Sciatic nerve (tissue), 2 donors: ENCODE results near the gene PIGT. TPM values are rescaled to one million over a fixed set of nuclear protein-coding genes. Genes with fewer than 3 reads are reported as not detected.

Experiments
- ATAC-seq: fragments of 200-7000 bp; cut with Tn5 transposase; one replicate; pipeline ENCODE4 v1.9.1; 2020; ENCODE audit warnings: mild to moderate bottlenecking, moderate library complexity
- DNase-seq: peaks from one replicate; pipeline ENCODE4 v3.0.0-alpha.2; 2020; ENCODE audit warnings: low spot score
- intact Hi-C: fragments of 100-400 bp; cut with DNase I; formaldehyde crosslinking; loops from one replicate; pipeline ENCODE4 v1.14.2; 2022
- total RNA-seq: library from RNA; stranded (reverse); fragmentation: NEBNext Ultra II Directional; extraction: Animal tissue kit (Norgen Biotek cat#: 25700); gene quantifications from one replicate; pipeline ENCODE4 v1.2.1, GENCODE V29; 2021
- donor health status: DM: no; HTN: no; CAD: no.
- donor health status: DM: no; HTN: no; CAD: no.

PIGT gene
- total RNA-seq, 1 donor from 2014 or later: 67.4 TPM

GRCh38 chr20:45423700-45424099, 7.8 kb downstream of the PIGT start:
- ATAC-seq: no peak
- no peak for DNase-seq
- intact Hi-C loops: no loop called here

- ATAC-seq: no peak
- intact Hi-C loops: no loop called here
Observed at GRCh38 chr20:45425561-45425960, 9.6 kb downstream of the PIGT start.

DNA sequence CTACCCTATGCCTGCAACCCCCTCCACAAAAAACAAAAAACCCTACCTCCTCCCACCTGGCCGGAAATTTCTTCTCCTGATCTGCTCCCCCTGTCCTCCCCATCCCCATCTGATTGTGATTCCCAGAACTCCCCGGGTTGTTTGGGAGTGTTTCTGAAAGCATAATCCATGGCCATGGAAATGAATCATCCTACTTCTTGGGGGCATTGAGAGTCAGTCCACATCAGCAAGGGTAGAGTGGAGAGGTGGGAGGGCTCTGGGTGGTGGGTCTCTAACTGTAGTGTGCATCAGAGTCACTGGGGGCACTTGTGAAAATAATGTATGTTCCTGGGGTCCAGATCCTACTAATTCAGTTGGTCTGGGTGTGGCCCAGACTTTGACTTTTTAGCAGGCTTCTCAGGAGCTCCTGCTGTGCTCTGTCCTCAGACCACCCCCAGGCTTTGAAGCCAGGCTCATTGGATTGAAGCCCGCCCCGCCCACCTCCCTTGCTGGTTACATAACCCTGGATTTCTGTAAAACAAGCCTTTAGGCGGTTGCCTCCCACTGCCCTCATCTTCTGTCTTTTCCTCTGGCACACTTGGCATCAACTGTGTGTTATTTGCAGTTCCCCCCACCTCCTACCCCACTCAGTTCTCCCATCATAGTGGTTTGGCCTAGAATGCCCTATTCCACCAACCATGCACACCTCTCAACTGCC, 10.5 kb downstream of the PIGT start:
- intact Hi-C loops: no loop called here
- ATAC-seq (peak; percentile 59), DNase-seq (no peak)

More at GRCh38 chr20:45425561-45425960, 9.6 kb downstream of the PIGT start:
- DNase-seq: no peak

DNA sequence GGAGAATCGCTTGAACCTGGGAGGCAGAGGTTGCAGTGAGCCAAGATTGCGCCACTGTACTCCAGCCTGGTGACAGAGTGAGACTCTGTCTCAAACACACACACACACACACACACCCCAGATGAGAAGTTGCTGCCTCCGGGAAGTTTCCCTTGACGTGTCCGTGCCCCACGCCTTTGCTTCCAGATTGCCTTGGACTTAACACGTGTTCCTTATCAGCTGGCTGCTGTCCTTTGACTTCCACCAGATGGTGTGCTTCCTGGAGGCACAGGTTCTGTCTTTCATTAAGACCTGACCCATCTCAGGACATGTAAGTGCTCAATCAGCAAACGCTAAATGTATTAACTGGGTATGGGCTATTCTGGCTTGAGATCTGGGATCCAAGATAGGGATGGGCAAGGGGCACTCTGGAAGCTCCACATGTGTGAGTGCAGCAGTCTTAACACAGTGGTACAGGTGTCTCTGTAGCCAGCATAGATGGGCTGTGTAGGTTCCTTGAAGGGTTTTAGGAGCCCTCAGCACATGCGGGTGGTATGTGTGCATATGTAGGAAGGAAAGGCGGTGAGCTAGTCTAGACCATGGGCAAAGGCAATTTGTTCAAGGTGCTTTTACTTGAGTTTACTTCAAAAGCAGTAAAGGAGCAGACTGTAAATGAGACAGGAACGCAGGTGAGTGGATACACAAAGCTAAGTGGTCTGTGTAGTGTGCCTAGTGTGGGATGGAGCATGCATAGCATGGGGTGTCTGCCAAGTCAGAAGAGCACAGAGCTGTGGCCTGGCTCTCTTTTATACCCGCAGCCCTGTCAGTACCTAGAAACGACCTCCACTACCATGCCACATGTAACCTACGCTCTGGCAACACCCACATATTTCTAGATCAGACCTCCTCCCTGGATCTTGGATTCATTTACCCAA, 11.6 kb downstream of the PIGT start:
- ATAC-seq: no peak
- intact Hi-C loops: no loop called here
- no peak for DNase-seq

DNA sequence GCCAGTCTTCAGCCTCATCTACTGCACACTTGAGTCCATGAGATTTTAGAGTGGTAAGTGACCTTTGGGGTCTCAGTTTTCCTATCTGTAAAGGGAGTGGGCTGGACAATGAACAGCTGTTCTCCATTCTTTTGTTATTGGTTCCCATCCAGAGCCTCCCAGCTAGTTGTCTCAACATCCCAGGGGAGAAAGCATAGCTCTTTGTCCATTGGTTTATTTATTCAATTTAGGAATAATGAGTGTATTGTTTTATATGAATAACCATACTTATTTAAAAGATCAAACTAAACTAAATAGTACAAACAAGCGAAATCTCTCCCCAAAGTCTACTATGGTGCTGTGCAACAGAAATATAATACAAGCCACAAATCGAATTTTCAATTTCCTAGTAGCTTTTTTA, 13.7 kb downstream of the PIGT start:
- no peak for DNase-seq
- peak; percentile 11 for ATAC-seq
- intact Hi-C loops: no loop called here

DNA sequence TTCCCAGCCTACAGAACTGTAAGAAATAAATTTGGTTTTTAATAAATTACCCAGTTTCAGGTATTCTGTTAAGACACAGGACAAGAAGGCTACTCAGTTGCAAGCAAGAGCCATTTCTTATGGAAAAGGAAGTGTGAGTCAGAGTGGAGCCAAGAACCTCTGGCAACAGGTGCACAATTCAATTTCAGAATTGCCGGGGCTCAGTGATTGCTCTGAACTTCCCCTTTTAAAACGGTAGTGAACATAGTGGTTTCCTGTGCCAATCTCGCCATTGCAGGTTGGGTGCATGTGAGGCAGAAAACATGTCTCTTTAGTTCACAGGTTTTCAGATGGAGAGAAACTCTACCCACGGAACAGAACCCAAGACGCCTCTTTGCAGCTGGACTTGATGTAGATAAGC, 16.4 kb downstream of the PIGT start:
- ATAC-seq (no peak), DNase-seq (no peak)
- intact Hi-C loops: no loop called here

GRCh38 chr20:45433316-45433715, 17.4 kb downstream of the PIGT start:
- DNase-seq (no peak), ATAC-seq (peak; percentile 62)
- intact Hi-C loops: no loop called here

DNA sequence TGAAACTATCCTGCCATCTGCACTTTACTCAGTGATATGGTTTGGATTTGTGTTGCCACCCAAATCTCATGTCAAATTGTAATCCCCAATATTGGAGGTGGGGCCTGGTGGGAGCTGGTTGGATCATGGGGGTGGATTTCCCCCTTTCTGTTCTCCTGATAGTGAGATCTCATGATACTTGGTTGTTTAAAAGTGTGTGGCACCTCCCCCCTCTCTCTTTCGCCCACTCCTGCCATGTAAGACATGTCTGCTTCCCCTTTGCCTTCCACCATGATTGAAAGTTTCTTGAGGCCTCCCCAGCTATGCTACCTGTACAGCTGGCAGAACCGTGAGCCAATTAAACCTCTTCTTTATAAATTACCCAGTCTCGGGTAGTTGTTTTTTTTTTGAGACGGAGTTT, 18.0 kb downstream of the PIGT start:
- no peak for DNase-seq
- intact Hi-C loops: no loop called here
- ATAC-seq: no peak

- peak; percentile 93 for DNase-seq
- ATAC-seq: peak; percentile 97
- intact Hi-C loops: no loop called here
Observed at GRCh38 chr20:45436732-45437485, 21.0 kb downstream of the PIGT start.

DNA sequence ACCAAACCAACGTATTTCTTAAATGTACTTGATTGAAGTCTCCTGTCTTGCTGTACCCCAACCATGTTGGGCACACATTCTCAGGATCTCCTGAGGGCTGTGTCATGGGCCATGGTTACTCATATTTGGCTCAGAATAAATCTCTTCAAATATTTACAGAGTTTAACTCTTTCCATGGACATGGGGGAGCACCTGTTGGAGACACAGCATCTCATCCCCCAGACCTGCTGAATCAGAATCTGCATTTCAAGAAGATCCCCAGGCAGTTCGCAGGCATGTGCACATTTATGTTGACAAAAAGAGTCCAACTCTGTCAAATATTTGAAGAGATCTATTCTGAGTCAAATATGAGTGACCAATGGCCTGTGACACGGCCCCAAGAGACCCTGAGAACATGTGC, 24.5 kb downstream of the PIGT start:
- ATAC-seq (no peak), DNase-seq (no peak)
- intact Hi-C loops: loop anchor here (10.0 kb wide), 1 partner anchor 126 kb away; no protein-coding TSS in a partner anchor

DNA sequence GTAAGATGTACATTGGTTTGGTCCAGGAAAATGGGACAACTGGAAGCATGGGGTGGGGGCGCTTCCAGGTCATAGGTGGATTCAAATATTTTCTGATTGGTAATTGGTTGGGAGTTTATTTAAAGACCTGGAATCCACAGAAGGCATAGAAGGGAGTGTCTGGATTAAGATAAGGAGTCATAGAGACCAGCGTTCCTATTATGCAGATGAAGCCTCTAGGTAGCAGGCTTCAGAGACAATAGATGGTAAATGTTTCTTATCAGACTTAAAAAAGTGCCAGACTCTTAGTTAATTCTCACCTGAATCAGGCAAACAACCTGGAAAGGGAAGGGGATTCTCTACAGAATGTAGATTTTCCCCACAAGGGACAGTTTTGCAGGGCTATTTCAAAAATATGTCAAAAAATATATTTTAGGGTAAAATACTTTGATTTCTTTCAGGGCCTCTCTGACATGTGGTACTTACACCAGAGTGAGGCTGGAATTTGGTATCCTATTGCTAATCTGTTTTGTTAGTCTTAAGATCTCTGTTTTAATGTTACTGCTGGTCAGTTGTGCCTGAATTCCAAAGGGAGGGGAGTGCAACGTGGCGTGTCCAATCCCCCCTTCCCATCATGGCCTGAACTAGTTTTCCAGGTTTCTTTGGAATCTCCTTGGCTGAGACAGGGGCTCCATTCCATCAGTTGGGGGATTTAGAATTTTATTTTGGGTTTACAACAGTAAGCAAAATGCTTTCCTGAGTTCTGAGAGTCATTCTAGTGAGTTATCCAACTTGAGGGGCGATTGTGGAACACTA, 25.1 kb downstream of the PIGT start:
- intact Hi-C loops: loop anchor here (10.0 kb wide), 1 partner anchor 126 kb away; no protein-coding TSS in a partner anchor
- DNase-seq (no peak), ATAC-seq (no peak)

DNA sequence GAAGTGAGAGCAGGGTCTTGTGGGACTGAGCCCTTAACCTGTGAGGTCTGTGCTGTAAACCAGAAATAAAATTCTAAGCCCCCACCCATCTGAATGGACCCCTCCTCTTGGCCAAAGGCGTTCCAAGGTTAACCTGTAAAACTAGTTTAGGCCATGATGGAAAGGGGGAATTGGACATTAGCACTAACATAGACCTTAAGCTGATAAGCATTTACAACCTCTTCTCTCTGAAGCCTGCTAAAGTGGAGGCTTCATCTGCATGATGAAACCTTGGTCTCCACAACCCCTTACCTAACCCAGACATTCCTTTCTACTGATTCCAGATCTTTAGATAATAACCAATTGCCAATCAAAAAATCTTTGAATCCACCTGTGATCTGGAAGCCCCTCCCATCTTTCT, 25.8 kb downstream of the PIGT start:
- DNase-seq (no peak), ATAC-seq (no peak)
- intact Hi-C loops: loop anchor here (10.0 kb wide), 1 partner anchor 127 kb away; no protein-coding TSS in a partner anchor

GRCh38 chr20:45444050-45444449, 28.1 kb downstream of the PIGT start:
- ATAC-seq (no peak), DNase-seq (no peak)
- intact Hi-C loops: loop anchor here (10.0 kb wide), 1 partner anchor 129 kb away; no protein-coding TSS in a partner anchor

DNA sequence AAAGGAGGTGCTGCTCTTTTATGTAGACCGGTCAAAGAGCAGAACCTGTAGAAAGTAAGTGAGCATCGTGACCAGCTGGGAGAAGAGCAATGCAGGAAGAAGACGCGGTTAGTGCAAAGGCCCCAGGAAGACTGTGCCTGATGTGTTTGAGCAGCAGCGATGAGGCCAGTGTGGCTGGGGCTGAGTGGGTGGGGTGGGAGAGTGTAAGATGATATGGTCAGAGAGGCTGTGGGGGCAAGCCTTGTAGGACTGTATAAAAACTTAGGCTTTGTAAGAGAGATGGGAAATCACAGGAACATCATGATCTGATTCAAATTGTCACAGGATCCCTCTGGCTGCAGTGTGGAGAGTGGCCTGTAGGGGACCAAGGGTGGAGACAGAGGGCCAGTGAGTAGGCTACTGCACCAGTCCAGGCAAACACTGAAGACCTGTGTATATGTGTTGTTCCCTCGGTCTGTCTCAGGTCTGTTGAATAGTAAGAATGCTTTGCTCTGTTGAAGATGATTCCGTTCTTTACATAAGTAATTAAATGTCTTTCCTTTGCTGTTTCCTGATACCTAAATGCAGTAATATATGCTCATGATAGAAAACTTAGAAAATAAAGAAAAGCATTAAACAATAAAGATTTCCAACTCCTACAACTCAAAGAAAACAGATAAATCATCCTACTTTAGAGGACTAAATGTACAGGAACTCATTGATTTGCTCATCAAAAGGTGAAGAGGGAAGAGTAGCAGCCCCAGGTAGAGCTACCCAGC, 30.0 kb downstream of the PIGT start:
- intact Hi-C loops: loop anchor here (10.0 kb wide), 1 partner anchor 131 kb away; no protein-coding TSS in a partner anchor
- no peak for DNase-seq
- no peak for ATAC-seq

DNA sequence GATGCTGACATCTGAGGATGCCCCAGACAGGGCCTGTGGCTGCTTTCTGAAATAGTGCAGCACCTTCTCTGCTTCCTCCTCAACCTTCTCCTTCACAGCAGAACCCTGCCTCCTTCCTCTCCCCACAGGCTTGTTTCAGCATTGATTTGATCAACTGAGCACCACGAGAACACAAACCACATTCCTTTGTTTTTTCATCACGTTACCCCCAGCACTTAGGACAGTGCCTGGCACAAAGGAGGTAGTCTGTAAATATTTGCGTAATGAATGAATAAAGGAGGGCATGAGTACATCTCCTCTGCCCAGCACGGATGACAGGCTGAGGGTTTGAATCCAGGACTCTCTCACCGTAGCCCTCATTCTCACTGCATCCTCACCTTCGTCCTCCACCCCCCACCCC, 32.3 kb downstream of the PIGT start:
- no peak for DNase-seq
- intact Hi-C loops: loop anchor here (10.0 kb wide), 1 partner anchor 133 kb away; no protein-coding TSS in a partner anchor
- no peak for ATAC-seq

- intact Hi-C loops: loop anchor here (10.0 kb wide), 1 partner anchor 135 kb away; no protein-coding TSS in a partner anchor
- DNase-seq (no peak), ATAC-seq (no peak)
Observed at GRCh38 chr20:45449528-45449927, 33.6 kb downstream of the PIGT start.

- intact Hi-C loops: no loop called here
- DNase-seq: no peak
- peak; percentile 39 for ATAC-seq
Observed at GRCh38 chr20:45450097-45450818, 34.3 kb downstream of the PIGT start.
